Epithelial cell of proximal tubule (primary cell): ENCODE measurements around the gene BORCS6. TPM values are rescaled to one million over a fixed set of nuclear protein-coding genes. Genes with fewer than 3 reads are reported as not detected.

Experiments
- DNase-seq: peaks from one replicate; pipeline ENCODE4 v3.0.0-alpha.2; 2011; ENCODE audit warnings: low read depth
- H3K4me3 ChIP-seq: 2 replicates; pipeline ENCODE4 v1.5.1; 2011; ENCODE audit warnings: low read depth, mild to moderate bottlenecking, low read length
- CTCF ChIP-seq: conservative IDR thresholded peaks from 2 replicates; pipeline ENCODE4 v1.5.1; 2012; ENCODE audit warnings: low read depth, mild to moderate bottlenecking, low read length
- total RNA-seq: library from RNA; depleted of rRNA; stranded (reverse); fragments of >200 nt; gene quantifications from 2 replicates; pipeline ENCODE4 v1.2.3, GENCODE V29; 2015

Gene BORCS6
- total RNA-seq, 1 donor from 2014 or later = 9.5 TPM

GRCh38 chr17:8163978-8164814 is 25.8 kb downstream of the BORCS6 start:
- H3K4me3 ChIP-seq = no peak overlapping the region
- no peak for DNase-seq
- TF ChIP-seq CTCF = no peak

DNA sequence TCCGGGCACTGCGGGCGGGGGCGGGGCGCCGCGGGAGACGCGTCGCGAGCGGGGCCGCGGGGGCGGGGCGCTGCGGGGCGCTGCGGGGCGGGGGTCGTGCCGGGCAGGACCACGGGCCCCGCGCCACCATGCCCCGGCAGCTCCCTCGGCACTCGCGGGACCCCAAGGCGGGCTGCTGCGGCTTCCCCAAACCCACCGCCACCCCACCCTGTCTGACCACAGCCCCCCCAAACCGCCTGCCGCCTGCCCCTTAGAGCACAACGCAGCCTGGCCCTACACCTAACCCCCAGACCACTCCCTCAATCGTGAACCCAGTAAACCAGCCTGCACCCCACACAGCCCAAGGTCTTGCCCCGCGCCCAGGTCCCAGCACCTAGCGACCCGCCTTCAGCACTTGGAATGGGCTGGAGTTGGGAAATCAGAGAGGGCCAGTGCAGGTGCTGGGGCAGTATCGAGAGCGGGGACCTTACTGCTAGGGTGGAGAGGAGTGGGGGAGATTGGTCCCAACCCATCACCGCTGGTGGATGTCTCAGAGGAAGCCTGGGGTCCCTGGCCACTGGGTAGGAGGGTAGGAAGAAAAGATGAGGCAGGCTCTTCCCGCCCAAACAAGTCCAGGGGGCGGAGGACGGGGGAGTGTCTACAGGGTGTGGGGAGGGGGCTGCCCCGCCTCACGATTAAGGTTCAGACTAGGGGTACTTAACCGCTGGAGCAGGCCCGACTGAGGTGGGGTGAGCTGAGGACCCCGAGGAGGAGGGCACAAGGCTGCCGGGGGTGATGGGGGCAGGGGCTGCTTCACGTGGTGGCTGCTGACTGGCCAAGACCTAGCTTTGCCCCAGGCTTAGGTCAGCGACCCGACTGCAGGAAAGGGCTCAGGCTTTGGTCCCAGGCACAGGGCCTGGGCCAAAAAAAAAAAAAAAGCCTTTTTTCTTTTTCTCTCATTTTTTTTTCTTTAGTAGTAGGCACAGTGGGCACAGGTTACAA is 26.7 kb downstream of the BORCS6 start:
- DNase-seq = no peak
- no peak for TF ChIP-seq CTCF
- H3K4me3 ChIP-seq = peak overlapping the region; percentile 96

DNA sequence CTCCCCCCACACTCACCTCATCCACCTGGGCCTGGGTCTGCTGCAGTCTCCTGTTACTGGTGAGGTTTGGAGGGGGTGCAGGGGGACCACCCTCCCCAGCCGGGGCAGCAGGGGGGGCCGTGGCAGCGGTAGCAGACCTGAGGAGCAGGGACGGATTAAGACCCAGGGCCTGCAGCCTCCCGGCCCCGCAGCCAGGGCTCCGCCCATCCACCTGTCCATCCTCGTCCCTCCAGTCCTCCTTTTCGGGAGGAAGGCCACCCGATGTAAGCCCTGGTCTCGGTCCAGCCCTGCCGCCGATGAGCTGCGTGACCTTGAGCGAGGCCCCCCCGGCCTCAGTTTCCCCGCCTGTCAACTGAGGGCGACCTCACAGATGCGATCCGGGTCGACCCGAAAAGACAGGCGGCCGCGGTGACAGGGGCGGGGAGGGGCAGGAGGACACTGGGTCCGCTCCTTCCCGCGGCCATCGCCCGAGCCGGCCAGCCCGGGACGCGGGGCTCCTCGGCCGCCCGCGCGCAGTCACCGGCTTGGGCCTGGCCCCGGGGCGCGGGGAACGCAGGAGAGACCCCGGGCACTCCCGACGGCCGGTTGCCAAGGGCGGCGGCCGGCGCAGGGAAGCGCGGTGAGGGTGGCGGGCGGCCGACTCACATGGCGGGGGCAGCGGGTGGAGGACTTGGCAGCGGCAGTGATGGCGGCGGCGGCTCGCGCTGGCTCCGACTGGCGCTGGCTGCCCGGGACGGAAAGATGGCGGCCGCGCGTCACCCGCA is 27.6 kb downstream of the BORCS6 start, which contains the start of gene VAMP2:
Gene VAMP2, minus strand, starts transcription at position 716 of the 764 bp plus-strand sequence. Its CDS starts 69 bp downstream, at position 647.
- peak within 1 kb of the TSS; percentile 96 for H3K4me3 ChIP-seq
- TF ChIP-seq CTCF = no peak
- no peak for DNase-seq

- H3K4me3 ChIP-seq = peak overlapping the region; percentile 96
- DNase-seq = no peak
- TF ChIP-seq CTCF = no peak
Measured at GRCh38 chr17:8161289-8162232, 28.4 kb downstream of the BORCS6 start.

- no peak for DNase-seq
- H3K4me3 ChIP-seq = peak overlapping the region; percentile 96
- no peak for TF ChIP-seq CTCF
Measured at GRCh38 chr17:8160741-8161221, 29.2 kb downstream of the BORCS6 start.
